Measurements from ENCODE around the gene SART1. TPM values are rescaled to one million over a fixed set of nuclear protein-coding genes. Genes with fewer than 3 reads are reported as not detected.
"Not testable (repeated sequence)": the region's sequence is repeated elsewhere in the genome, so short reads cannot be mapped to it uniquely, and the experiment has no call there.

Gene SART1
- total RNA-seq, 1 experiment from 2014 or later, result 40.1 TPM

DNA sequence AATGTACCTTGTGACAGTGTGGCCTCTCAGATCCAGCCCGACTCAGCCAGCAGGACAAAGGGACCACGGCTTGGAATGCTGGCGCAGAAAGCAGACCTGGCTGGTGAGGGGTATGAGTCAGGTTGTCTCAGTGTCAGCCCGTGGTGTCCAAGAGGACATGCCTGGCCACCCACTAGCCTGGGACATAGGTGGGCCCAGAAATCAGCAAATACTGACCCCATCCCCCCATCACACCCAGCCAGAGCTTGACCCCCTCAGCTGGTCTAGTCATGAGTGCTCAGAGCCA is 45.3 kb downstream of the SART1 start:
- no peak for DNase-seq (ENCODE audit: low read depth, low spot score)
- in situ Hi-C loops (cut with HindIII; ENCODE audit: low pct_unique_long_range_greater_than_20kb, low sequenced_read_pairs), result no loop called here

GRCh38 chr11:66007201-66007634 is 45.7 kb downstream of the SART1 start:
- DNase-seq (ENCODE audit: low read depth, low spot score), result no peak
- in situ Hi-C loops (cut with HindIII; ENCODE audit: low pct_unique_long_range_greater_than_20kb, low sequenced_read_pairs), result no loop called here

DNA sequence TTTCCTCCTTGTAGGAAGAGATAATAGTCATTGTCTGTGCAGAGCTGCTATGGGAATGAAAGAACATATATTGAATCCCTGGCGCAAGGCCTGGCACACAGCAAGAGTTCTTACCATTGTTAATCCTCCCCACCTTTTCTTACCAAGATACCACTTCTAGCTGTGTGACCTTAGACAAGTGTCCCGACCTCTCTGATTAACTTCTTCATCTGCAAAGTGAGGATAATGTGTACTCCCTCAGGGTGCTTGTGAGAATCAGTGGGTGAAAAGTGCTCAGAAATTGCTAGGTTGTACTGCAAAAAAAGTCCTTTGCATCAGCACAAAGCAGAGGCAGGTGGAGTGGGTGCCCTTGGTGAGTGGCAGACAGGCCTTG is 46.5 kb downstream of the SART1 start:
- in situ Hi-C loops (cut with HindIII; ENCODE audit: low pct_unique_long_range_greater_than_20kb, low sequenced_read_pairs), result no loop called here
- DNase-seq (ENCODE audit: low read depth, low spot score), result no peak

DNA sequence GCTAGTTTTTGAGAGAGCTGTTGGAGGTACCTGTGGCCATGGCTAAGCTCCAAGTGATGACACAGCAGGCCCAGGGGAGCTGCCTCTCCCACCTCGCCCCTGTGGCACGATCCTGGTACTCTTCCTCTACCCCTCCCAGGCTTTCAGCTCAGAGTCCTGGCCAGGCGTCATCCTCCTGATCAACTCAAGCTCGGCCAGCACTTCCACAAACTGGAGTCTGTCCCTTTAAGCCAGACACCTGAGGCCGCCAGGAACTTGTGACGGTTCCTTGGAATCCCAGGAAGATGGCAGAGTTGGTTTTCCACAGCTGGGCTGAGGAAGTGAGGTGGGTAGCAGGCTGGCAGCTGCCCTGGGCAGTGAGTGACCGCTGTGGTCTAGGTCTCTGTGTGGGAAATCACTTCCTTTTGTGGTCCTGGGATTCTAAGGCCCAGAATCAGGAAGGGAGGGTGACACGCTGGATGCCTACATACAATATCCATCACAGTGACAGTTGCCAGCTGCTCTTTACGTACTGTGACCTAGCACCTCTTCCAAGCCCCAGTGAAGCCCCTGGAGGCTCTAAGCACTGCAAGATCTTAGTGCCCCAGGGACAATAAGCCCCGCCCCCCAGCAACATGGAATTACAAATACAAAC is 47.1 kb downstream of the SART1 start:
- in situ Hi-C loops (cut with HindIII; ENCODE audit: low pct_unique_long_range_greater_than_20kb, low sequenced_read_pairs), result no loop called here
- no peak for DNase-seq (ENCODE audit: low read depth, low spot score)

GRCh38 chr11:66010036-66010435 is 48.5 kb downstream of the SART1 start:
- in situ Hi-C loops (cut with HindIII; ENCODE audit: low pct_unique_long_range_greater_than_20kb, low sequenced_read_pairs); DNase-seq (ENCODE audit: low read depth, low spot score): not testable (repeated sequence)

DNA sequence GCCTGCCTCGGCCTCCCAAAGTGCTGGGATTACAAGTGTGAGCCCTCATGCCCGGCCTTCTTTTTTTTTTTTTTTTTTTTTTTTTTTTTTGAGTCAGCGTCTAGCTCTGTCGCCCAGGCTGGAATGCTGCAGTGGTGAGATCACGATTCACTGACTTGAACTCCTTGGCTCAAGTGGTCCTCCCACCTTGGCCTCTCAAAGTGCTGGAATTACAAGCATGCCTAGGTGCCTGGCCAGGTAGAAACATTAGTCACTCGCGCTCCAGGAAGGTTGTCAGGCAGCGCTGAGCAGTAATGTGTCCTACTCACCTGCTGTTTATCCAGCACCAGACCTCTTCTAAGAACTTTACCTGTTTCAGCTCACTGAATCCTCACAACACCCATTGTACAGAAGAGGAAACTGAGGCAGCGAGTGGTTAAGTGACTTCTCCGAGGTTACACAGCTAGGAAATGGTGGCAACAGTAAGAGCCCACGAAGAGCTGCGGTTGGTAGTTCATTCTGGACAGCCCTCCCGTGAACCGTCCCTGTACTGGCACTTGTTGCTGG is 49.8 kb downstream of the SART1 start:
- DNase-seq (ENCODE audit: low read depth, low spot score), result no peak
- in situ Hi-C loops (cut with HindIII; ENCODE audit: low pct_unique_long_range_greater_than_20kb, low sequenced_read_pairs), result no loop called here

DNA sequence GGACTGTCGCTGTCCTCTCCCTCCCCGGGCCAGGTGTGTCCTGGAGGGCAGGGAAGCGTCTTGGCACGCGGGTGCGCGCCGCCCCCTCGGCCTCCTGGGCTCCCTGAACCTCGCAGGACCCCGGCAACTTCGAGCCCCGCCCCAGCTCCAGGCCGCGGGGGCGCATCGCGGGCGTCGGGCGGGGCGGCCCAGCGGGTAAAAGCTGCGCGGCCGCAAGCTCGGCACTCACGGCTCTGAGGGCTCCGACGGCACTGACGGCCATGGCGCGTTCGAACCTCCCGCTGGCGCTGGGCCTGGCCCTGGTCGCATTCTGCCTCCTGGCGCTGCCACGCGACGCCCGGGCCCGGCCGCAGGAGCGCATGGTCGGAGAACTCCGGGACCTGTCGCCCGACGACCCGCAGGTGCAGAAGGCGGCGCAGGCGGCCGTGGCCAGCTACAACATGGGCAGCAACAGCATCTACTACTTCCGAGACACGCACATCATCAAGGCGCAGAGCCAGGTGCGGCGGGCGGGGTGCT is 50.3 kb downstream of the SART1 start, which contains the start of gene CST6:
Gene CST6 (plus strand): TSS at position 224 of the 519 bp plus-strand sequence. CDS start 37 bp downstream, at position 261.
- in situ Hi-C loops (cut with HindIII; ENCODE audit: low pct_unique_long_range_greater_than_20kb, low sequenced_read_pairs), result no loop called here

GRCh38 chr11:66012371-66012945 is 50.9 kb downstream of the SART1 start:
- in situ Hi-C loops (cut with HindIII; ENCODE audit: low pct_unique_long_range_greater_than_20kb, low sequenced_read_pairs), result no loop called here
- DNase-seq (ENCODE audit: low read depth, low spot score), result no peak

More for the DNA sequence above, 50.3 kb downstream of the SART1 start, which contains the start of gene CST6:
- DNase-seq (ENCODE audit: low read depth, low spot score), result no peak

DNA sequence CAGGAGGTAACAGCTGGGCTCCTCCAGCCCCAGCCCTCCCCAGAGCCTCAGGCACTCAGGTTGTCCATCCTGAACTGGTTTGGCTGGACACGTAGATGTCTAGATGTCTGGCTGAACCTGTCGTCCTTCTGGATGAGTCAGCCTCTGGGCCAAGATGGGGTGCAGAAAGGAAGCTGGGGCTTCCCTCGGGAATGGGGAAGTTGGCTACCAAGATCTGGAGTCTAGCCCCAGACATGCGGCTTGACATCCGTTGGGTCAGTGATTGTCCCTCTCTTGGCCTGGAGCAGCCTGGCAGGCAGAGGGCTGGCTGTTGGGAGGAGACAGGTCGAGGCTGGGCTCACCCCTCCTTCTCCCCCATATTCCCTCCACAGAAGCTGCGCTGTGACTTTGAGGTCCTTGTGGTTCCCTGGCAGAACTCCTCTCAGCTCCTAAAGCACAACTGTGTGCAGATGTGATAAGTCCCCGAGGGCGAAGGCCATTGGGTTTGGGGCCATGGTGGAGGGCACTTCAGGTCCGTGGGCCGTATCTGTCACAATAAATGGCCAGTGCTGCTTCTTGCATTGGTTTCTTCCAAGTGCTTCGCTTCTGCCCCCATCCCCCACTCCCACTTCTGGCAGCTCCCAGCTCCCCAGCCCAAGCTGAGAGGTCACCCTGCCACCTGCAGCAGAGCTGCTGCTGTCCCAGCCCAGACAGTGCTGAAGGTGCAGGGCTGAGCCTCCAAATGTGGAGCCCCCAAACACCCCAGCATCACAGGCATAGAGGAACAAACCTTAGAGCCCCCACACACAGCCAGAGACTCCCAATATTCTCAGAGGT is 51.6 kb downstream of the SART1 start:
- DNase-seq (ENCODE audit: low read depth, low spot score), result no peak
- in situ Hi-C loops (cut with HindIII; ENCODE audit: low pct_unique_long_range_greater_than_20kb, low sequenced_read_pairs), result no loop called here

GRCh38 chr11:66013762-66014100 is 52.2 kb downstream of the SART1 start:
- in situ Hi-C loops (cut with HindIII; ENCODE audit: low pct_unique_long_range_greater_than_20kb, low sequenced_read_pairs), result no loop called here

DNA sequence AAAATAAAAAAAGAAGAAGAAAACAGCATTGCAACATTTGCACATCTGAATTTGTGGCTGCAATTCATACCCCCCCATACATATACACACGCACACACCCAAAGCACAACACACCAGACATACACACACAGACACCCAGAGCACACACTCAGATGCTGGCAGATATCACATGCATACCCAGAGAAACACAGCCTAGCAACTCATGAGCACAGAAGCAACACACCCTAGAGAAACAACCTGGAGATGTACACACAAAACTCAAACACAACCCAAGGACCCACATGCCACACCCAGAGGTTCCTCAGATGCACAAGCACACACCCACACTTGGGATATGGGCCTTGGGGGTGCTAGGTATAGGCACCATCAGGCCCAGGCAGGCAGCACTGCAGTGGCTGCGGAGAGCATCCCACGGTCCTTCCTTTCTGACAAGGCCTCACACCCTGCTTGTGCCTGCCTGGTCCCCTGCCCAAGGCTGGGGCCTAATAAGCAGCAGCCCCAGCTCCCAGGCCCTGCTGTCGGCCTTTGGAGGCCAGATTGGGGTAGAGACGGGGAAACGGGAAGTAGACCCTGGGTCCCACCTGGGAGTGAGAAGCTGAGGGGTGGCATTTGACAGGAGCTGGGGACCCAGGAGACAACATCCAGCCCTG is 53.4 kb downstream of the SART1 start:
- in situ Hi-C loops (cut with HindIII; ENCODE audit: low pct_unique_long_range_greater_than_20kb, low sequenced_read_pairs), result no loop called here
- no peak for DNase-seq (ENCODE audit: low read depth, low spot score)

More at GRCh38 chr11:66013762-66014100, 52.2 kb downstream of the SART1 start:
- DNase-seq (ENCODE audit: low read depth, low spot score), result no peak

- no peak for DNase-seq (ENCODE audit: low read depth, low spot score)
These were observed 53.9 kb downstream of the SART1 start for GRCh38 chr11:66015454-66015881.

GRCh38 chr11:66015936-66016792 is 54.6 kb downstream of the SART1 start:
- no peak for DNase-seq (ENCODE audit: low read depth, low spot score)
- in situ Hi-C loops (cut with HindIII; ENCODE audit: low pct_unique_long_range_greater_than_20kb, low sequenced_read_pairs), result no loop called here

More at GRCh38 chr11:66015454-66015881, 53.9 kb downstream of the SART1 start:
- in situ Hi-C loops (cut with HindIII; ENCODE audit: low pct_unique_long_range_greater_than_20kb, low sequenced_read_pairs), result no loop called here

DNA sequence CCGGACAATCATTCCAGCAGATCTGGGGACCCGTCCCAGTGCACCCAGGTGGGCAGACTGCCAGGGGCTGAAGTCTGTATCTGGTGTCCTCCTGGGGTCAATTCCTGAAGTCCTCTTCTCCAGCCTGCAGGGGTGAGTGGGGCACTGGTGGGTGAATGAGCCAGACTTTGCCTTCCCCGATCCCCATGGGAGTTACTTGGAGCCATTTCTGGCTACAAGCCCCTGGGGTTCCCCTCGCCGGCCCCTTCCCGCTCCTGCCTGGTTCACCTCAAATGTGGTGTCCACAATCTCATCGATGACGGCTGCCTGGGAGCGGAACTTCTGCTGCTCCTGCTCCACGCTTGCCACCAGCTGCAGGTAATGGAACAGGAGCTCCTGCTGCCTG is 55.3 kb downstream of the SART1 start:
- no peak for DNase-seq (ENCODE audit: low read depth, low spot score)
- in situ Hi-C loops (cut with HindIII; ENCODE audit: low pct_unique_long_range_greater_than_20kb, low sequenced_read_pairs), result no loop called here

- no peak for DNase-seq (ENCODE audit: low read depth, low spot score)
- in situ Hi-C loops (cut with HindIII; ENCODE audit: low pct_unique_long_range_greater_than_20kb, low sequenced_read_pairs), result no loop called here
These were observed 55.8 kb downstream of the SART1 start for GRCh38 chr11:66017321-66017720.

DNA sequence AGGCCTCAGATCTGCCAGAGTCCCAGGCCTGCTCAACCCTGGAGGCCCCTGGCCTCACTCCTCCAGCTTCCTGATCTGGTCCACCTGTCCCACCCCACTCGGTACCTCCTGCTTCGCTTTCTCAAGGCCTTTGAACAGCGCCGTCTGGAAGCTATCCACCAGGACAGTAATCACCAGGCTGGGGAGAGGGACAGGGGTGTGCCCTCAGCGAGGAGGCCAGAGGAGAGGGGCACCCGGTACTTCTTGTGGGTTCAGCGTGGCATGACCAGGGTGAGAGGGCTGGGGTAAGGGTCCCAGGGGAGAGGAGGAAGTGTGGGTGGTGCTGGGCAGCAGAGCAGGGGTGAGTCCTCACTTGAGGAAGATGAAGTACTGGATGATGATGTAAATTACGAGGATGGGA is 58.7 kb downstream of the SART1 start:
- in situ Hi-C loops (cut with HindIII; ENCODE audit: low pct_unique_long_range_greater_than_20kb, low sequenced_read_pairs), result no loop called here
- no peak for DNase-seq (ENCODE audit: low read depth, low spot score)

Data from SK-MEL-5 (cell line).